ENCODE results near the gene ATP6V0A1.
"Not testable (repeated sequence)": the region's sequence is repeated elsewhere in the genome, so short reads cannot be mapped to it uniquely, and the experiment has no call there.

The ATP6V0A1 gene

DNA sequence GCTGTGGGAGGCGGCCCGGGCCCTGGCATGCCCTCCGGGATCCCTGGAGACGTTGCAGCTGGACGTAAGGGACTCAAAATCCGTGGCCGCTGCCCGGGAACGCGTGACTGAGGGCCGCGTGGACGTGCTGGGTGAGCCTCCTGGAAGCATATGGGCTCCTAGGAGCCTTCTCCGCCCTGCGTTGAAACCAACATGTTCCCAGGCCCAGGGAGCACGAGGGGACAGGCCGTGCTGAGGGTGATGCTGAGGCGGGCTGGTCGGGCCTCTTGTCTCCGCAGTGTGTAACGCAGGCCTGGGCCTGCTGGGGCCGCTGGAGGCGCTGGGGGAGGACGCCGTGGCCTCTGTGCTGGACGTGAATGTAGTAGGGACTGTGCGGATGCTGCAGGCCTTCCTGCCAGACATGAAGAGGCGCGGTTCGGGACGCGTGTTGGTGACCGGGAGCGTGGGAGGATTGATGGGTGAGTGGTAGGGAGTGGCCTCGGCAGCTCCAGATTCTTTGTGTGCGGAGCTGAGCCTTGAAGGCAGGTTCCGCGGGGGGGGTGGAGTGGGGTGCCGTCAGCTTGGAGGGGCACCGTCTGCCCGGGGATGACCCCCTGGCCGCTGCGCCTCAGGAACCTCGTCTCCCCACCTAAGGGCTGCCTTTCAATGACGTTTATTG, 94.6 kb downstream of the ATP6V0A1 start:
- Histone ChIP-seq H3K79me2 (ENCODE audit: insufficient read depth, low read depth) (no peaks in the 10 kb centered on the region), H3K27ac (no peak overlapping the region), H3K4me2 (no peak overlapping the region), H2AFZ (ENCODE audit: low read depth) (no peak overlapping the region), H3K9ac (no peak overlapping the region), H3K4me1 (ENCODE audit: low read depth, poor library complexity, severe bottlenecking) (peaks cover 22% of the 10 kb centered on the region), H3K36me3 (ENCODE audit: insufficient read depth) (no peaks in the 10 kb centered on the region), H3K4me3 (IDR thresholded peaks at IDR 0.05; ENCODE audit: insufficient read depth, low read depth, low read length) (no peak overlapping the region), H3K27me3 (ENCODE audit: insufficient read depth, low read depth) (peaks cover 7% of the 10 kb centered on the region), H4K20me1 (ENCODE audit: insufficient read depth) (no peaks in the 10 kb centered on the region)
- TF ChIP-seq, protein P1, sequence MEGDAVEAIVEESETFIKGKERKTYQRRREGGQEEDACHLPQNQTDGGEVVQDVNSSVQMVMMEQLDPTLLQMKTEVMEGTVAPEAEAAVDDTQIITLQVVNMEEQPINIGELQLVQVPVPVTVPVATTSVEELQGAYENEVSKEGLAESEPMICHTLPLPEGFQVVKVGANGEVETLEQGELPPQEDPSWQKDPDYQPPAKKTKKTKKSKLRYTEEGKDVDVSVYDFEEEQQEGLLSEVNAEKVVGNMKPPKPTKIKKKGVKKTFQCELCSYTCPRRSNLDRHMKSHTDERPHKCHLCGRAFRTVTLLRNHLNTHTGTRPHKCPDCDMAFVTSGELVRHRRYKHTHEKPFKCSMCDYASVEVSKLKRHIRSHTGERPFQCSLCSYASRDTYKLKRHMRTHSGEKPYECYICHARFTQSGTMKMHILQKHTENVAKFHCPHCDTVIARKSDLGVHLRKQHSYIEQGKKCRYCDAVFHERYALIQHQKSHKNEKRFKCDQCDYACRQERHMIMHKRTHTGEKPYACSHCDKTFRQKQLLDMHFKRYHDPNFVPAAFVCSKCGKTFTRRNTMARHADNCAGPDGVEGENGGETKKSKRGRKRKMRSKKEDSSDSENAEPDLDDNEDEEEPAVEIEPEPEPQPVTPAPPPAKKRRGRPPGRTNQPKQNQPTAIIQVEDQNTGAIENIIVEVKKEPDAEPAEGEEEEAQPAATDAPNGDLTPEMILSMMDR (conservative IDR thresholded peaks at IDR 0.05; ENCODE audit: low read depth, low read length) = no peak

DNA sequence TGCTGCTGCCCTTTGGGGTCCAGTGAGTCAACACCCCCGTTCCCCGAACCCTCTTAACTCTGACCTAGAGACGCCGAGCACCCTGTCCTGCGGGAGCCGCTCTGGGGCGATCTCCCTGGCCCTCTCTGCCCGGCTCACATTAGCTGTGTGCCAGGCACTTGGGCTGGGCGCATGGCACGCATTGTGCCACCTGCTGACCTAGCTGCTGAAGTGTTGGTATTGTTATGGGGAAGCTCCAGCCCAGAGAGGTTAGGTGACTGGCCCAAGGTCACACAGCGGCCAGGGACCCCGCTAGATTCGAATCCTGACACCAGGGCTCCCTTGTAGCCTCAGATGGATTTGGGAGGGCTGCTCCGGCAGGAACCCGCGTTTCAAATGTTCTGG, 95.2 kb downstream of the ATP6V0A1 start:
- no peak overlapping the region for H3K4me3 ChIP-seq (IDR thresholded peaks at IDR 0.05; ENCODE audit: insufficient read depth, low read depth, low read length)
- H3K4me2 ChIP-seq = peak overlapping the region; percentile 69
- TF ChIP-seq, protein P1 (conservative IDR thresholded peaks at IDR 0.05; ENCODE audit: low read depth, low read length) = no peak
- H4K20me1 ChIP-seq (ENCODE audit: insufficient read depth) = no peaks in the 10 kb centered on the region
- no peak overlapping the region for H3K27ac ChIP-seq
- peaks cover 19% of the 10 kb centered on the region for H3K4me1 ChIP-seq (ENCODE audit: low read depth, poor library complexity, severe bottlenecking)
- H2AFZ ChIP-seq (ENCODE audit: low read depth) = peak overlapping the region; percentile 85; the same call in 1 of the 2 replicates
- no peaks in the 10 kb centered on the region for H3K79me2 ChIP-seq (ENCODE audit: insufficient read depth, low read depth)
- peaks cover 5% of the 10 kb centered on the region for H3K27me3 ChIP-seq (ENCODE audit: insufficient read depth, low read depth)
- no peak overlapping the region for H3K9ac ChIP-seq
- H3K36me3 ChIP-seq (ENCODE audit: insufficient read depth) = no peaks in the 10 kb centered on the region

DNA sequence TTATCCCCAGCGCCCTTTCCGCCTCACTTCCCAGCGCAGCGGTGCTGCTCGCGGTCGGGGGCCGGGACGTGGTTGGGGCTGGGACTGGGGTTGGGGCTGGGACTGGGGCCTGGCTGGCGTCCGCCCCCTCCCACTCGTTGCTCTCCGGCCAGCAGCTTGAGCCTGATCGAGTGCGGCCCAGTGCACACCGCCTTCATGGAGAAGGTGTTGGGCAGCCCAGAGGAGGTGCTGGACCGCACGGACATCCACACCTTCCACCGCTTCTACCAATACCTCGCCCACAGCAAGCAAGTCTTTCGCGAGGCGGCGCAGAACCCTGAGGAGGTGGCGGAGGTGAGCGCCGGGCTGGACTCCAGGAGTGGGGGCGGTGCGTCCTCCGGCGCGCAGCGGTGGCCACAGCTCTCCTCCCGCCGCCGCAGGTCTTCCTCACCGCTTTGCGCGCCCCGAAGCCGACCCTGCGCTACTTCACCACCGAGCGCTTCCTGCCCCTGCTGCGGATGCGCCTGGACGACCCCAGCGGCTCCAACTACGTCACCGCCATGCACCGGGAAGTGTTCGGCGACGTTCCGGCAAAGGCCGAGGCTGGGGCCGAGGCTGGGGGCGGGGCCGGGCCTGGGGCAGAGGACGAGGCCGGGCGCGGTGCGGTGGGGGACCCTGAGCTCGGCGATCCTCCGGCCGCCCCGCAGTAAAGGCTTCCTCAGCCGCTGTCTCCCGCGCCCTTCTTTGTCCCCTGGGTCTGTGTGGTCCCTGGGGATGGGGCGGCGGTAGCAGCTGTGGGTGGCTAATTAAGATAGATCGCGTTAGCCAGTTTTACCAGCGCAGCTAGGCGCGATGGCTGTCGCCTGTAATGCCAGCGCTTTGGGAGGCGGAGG, 95.8 kb downstream of the ATP6V0A1 start:
- Histone ChIP-seq H3K27ac (no peak overlapping the region), H3K27me3 (ENCODE audit: insufficient read depth, low read depth) (no peaks in the 10 kb centered on the region; the same call in 1 of the 2 replicates), H3K4me1 (ENCODE audit: low read depth, poor library complexity, severe bottlenecking) (peaks cover 17% of the 10 kb centered on the region), H3K79me2 (ENCODE audit: insufficient read depth, low read depth) (no peaks in the 10 kb centered on the region), H3K36me3 (ENCODE audit: insufficient read depth) (no peaks in the 10 kb centered on the region), H4K20me1 (ENCODE audit: insufficient read depth) (no peaks in the 10 kb centered on the region), H3K4me3 (IDR thresholded peaks at IDR 0.05; ENCODE audit: insufficient read depth, low read depth, low read length) (no peak overlapping the region), H2AFZ (ENCODE audit: low read depth) (peak overlapping the region; percentile 85), H3K9ac (peak overlapping the region; percentile 40; the same call in 1 of the 2 replicates), H3K4me2 (peak overlapping the region; percentile 69)
- TF ChIP-seq, protein P1 (conservative IDR thresholded peaks at IDR 0.05; ENCODE audit: low read depth, low read length) = no peak

DNA sequence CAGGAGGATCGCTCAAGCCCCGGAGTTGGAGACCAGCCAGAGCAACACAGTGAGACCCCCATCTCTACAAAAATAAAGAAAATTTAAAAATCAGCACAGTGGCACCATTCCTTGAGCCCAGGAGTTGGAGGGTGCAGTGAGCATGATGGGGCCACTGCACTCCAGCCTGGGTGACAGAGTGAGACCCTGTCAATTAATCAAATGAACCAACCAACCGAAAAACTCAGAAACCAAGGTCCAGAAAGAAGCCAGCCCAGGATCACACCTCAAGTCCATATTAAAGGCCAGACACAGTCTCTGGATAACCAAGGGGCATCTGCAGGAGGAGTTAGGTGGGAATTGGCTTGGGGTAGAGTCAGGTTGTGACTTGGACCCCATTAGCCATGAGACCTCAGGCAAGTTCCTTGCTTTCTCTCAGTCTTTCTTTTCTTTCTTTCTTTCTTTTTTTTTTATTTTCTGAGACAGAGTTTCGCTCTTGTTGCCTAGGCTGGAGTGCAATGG, 96.5 kb downstream of the ATP6V0A1 start:
- TF ChIP-seq, protein P1 (conservative IDR thresholded peaks at IDR 0.05; ENCODE audit: low read depth, low read length) = no peak
- H3K4me3 ChIP-seq (IDR thresholded peaks at IDR 0.05; ENCODE audit: insufficient read depth, low read depth, low read length) = no peak overlapping the region
- H3K27ac ChIP-seq = no peak overlapping the region
- H3K4me1 ChIP-seq (ENCODE audit: low read depth, poor library complexity, severe bottlenecking) = peaks cover 21% of the 10 kb centered on the region
- H3K9ac ChIP-seq = peak overlapping the region; percentile 40; the same call in 1 of the 2 replicates
- no peaks in the 10 kb centered on the region for H3K36me3 ChIP-seq (ENCODE audit: insufficient read depth)
- H3K4me2 ChIP-seq = peak overlapping the region; percentile 69
- H3K79me2 ChIP-seq (ENCODE audit: insufficient read depth, low read depth) = no peaks in the 10 kb centered on the region
- H2AFZ ChIP-seq (ENCODE audit: low read depth) = peak overlapping the region; percentile 85
- no peaks in the 10 kb centered on the region; the same call in 1 of the 2 replicates for H3K27me3 ChIP-seq (ENCODE audit: insufficient read depth, low read depth)
- no peaks in the 10 kb centered on the region for H4K20me1 ChIP-seq (ENCODE audit: insufficient read depth)

DNA sequence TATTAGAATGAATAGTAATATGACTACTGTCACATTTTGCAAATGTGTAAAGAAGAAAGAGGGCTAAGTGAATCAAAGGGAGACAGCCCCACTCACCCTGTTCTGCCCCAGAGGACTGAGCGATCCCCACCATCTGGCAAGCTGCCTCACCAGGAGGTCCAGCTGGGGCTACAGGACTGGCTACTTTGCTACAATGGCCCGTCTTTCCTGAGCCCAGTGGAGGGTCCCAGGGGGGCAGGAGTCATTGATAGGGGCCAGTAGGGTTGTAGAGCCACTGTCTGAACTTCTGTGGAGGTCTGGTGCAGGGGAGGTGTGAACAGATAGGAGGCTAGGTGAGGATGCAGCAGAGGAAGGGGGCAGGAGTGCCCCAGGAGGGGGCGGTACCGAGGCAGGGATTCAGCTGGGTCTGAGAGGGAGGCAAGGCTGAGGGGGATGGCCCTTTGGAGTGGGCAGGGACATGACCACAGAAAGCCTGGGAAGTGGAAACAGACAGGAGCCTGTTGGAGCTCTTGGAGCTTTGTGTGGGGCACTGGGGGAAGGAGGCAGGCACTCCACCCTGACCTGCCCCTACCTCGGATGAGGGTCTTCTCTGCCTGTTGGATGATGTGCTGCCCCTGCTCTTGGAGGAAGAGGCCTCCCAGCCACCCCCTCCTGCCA, 97.4 kb downstream of the ATP6V0A1 start:
- H3K4me1 ChIP-seq (ENCODE audit: low read depth, poor library complexity, severe bottlenecking) = peaks cover 22% of the 10 kb centered on the region
- not testable (repeated sequence) for H2AFZ ChIP-seq (ENCODE audit: low read depth); H3K4me3 ChIP-seq (IDR thresholded peaks at IDR 0.05; ENCODE audit: insufficient read depth, low read depth, low read length); H3K36me3 ChIP-seq (ENCODE audit: insufficient read depth); H4K20me1 ChIP-seq (ENCODE audit: insufficient read depth); H3K9ac ChIP-seq; H3K27me3 ChIP-seq (ENCODE audit: insufficient read depth, low read depth); H3K27ac ChIP-seq; H3K79me2 ChIP-seq (ENCODE audit: insufficient read depth, low read depth)
- H3K4me2 ChIP-seq = peak overlapping the region; percentile 69; the same call in 1 of the 2 replicates
